DOHH2 (cell line): Measurements from ENCODE around the gene NKAIN2.

Experiments
- EZH2phosphoT487 ChIP-seq: fragments of 200-600 bp; sonication (generic); IDR thresholded peaks from 2 replicates; pipeline ENCODE4 v1.6.1; 2017; ENCODE audit warnings: borderline replicate concordance, mild to moderate bottlenecking, antibody characterized with exemption, low read length, moderate library complexity, mixed read lengths
- TF ChIP-seq, protein P1 (sequence below): fragments of 200-600 bp; sonication (generic); IDR thresholded peaks from one replicate; pipeline ENCODE4 v1.5.1; 2014; ENCODE audit warnings: antibody characterized with exemption, mild to moderate bottlenecking, low read depth, low read length; ENCODE audit not compliant: poor library complexity, severe bottlenecking

DNA sequence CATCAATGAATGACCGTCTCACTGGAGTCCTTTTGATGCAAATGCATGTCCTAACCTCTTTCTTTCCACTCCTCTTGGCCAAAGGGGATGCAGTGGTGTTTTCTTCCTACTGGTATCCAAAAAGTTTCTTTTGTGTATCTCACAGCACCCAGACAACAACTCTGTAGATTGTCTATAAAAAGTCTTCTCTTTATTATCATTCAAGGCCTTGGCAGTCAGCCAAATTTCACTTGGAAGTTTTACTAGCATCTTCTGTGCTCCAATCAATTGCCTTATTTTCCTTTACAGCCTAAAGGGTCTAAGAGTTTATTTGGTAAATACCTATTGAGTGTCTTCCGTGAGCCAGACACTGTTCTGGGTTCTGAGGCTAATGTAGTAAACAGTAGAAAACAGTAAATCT lies 1008.4 kb downstream of the NKAIN2 start:
- TF ChIP-seq, protein P1, sequence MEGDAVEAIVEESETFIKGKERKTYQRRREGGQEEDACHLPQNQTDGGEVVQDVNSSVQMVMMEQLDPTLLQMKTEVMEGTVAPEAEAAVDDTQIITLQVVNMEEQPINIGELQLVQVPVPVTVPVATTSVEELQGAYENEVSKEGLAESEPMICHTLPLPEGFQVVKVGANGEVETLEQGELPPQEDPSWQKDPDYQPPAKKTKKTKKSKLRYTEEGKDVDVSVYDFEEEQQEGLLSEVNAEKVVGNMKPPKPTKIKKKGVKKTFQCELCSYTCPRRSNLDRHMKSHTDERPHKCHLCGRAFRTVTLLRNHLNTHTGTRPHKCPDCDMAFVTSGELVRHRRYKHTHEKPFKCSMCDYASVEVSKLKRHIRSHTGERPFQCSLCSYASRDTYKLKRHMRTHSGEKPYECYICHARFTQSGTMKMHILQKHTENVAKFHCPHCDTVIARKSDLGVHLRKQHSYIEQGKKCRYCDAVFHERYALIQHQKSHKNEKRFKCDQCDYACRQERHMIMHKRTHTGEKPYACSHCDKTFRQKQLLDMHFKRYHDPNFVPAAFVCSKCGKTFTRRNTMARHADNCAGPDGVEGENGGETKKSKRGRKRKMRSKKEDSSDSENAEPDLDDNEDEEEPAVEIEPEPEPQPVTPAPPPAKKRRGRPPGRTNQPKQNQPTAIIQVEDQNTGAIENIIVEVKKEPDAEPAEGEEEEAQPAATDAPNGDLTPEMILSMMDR = no peak
- no peak for TF ChIP-seq EZH2phosphoT487
